ENCODE measurements around the gene KIAA1549.
"Not testable (repeated sequence)": the region's sequence is repeated elsewhere in the genome, so short reads cannot be mapped to it uniquely, and the experiment has no call there.

The KIAA1549 gene

DNA sequence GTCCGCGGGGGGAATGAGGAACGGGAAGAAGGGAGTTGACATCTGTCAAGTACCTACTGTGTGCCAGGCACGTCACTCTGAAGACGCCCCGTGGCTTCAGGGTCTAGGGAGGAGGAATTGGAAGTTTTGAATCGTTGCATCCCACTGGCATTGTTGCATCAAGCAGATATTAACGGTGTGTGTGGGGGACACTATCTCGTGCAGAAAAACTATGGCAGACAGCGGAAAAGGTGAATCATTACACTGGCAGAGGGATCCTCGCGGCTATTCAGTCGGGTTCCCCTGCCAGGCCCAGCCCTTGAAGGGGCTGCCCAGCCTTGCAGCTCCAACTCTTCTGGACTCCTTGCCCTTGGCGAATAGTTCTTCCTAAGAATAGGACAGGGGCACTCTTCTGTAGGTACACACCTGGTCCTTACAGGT is 1.0 kb upstream of the KIAA1549 start:
- TF ChIP-seq CTCF (conservative IDR thresholded peaks at IDR 0.05; ENCODE audit: control insufficient read depth, insufficient read depth, low read depth, low read length) = no peak

GRCh38 chr7:138980563-138981291 is 462 bp downstream of the KIAA1549 start:
- TF ChIP-seq CTCF (conservative IDR thresholded peaks at IDR 0.05; ENCODE audit: control insufficient read depth, insufficient read depth, low read depth, low read length) = no peak
- peak overlapping the region; percentile 61 for H3K4me3 ChIP-seq (ENCODE audit: control insufficient read depth, low read depth, low read length)
- DNase-seq (ENCODE audit: low read depth) = no peak

More for the DNA sequence above, 1.0 kb upstream of the KIAA1549 start:
- H3K4me3 ChIP-seq (ENCODE audit: control insufficient read depth, low read depth, low read length) = peak overlapping the region; percentile 43
- DNase-seq (ENCODE audit: low read depth) = no peak

- DNase-seq (ENCODE audit: low read depth) = no peak
- H3K4me3 ChIP-seq (ENCODE audit: control insufficient read depth, low read depth, low read length) = peak overlapping the region; percentile 61
Measured at GRCh38 chr7:138979988-138980562, 1.1 kb downstream of the KIAA1549 start.

DNA sequence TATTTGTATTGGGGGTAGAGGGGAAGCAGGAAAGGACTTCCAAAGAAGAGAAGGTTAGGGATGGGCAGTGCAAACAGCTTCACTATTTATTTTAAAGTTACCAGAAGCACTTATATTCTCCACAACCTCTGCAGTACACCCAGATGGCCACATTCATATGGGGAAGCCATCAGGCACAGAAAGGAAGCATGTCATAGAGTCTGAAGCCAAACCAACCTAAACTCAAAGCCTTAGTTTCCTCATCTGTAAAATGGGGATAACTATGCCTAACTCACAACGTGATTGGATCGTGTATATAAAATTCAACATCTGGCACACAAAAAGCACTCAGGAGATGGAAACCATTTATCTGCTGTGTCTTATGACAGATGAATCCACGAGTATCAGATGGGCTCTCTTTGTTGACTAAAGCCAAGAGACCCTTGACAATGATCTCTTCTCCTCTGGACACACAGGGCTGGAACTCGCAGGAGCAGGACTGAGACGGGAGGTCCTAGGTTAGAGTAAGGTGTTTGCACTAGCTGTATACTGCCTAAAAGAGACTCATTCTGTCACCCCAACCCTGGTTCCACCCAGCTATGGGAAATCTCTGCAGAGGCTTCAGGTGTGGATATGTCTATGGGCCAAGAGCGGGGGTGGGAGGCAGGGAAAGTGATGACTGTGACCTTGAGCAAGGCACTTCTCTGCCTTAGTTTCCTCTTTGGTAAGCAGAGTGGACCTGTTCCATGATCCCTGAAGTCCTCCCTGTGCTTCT is 1.8 kb downstream of the KIAA1549 start:
- no peak for DNase-seq (ENCODE audit: low read depth)
- H3K4me3 ChIP-seq (ENCODE audit: control insufficient read depth, low read depth, low read length) = no peak overlapping the region

More at GRCh38 chr7:138979988-138980562, 1.1 kb downstream of the KIAA1549 start:
- TF ChIP-seq CTCF (conservative IDR thresholded peaks at IDR 0.05; ENCODE audit: control insufficient read depth, insufficient read depth, low read depth, low read length) = no peak

GRCh38 chr7:138978541-138979184 is 2.5 kb downstream of the KIAA1549 start:
- TF ChIP-seq CTCF (conservative IDR thresholded peaks at IDR 0.05; ENCODE audit: control insufficient read depth, insufficient read depth, low read depth, low read length) = no peak
- DNase-seq (ENCODE audit: low read depth) = no peak
- H3K4me3 ChIP-seq (ENCODE audit: control insufficient read depth, low read depth, low read length) = no peak overlapping the region

More for the DNA sequence above, 1.8 kb downstream of the KIAA1549 start:
- peak; percentile 11 for TF ChIP-seq CTCF (conservative IDR thresholded peaks at IDR 0.05; ENCODE audit: control insufficient read depth, insufficient read depth, low read depth, low read length)

DNA sequence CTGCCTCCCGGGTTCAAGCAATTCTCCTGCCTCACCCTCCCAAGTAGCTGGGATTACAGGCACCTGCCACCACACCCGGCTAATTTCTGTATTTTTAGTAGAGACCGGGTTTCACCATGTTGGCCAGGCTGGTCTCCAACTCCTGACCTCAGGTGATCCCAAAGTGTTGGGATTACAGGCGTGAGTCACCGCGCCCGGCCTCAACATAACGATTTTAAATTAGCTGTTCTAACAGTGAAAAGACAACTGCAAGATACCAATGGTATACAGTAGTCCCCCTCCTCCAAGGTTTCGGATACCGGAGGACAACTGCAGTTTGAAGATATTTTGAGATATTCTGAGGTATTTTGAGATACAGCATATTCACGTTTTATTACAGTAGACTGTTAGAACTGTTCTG is 5.0 kb downstream of the KIAA1549 start:
- H3K4me3 ChIP-seq (ENCODE audit: control insufficient read depth, low read depth, low read length); DNase-seq (ENCODE audit: low read depth): not testable (repeated sequence)

All from fibroblast of mammary gland (primary cell).